Heart left ventricle (tissue), 16 donors: ENCODE data around the gene MED22. TPM values are rescaled to one million over a fixed set of nuclear protein-coding genes. Genes with fewer than 3 reads are reported as not detected.

Source experiments
- ATAC-seq, 4 donors: fragments of 200-7000 bp; cut with Tn5 transposase; one replicate each; pipeline ENCODE4 v1.9.1; 2020 to 2022; ENCODE audit warnings: moderate library complexity in 4 of 4, mild to moderate bottlenecking in 3 of 4, moderate number of reproducible peaks in 1 of 4
- DNase-seq, 5 donors: peaks; one replicate each; pipeline ENCODE4 v3.0.0-alpha.2; 2020
- H3K27ac ChIP-seq, 12 donors: fragments of 200-600 bp; sonication (generic) in 4 of 12; one replicate each; pipeline versions ENCODE4 v1.5.0 to v1.8.0; 2016 to 2022; ENCODE audit warnings: mild to moderate bottlenecking in 2 of 12
- H3K27me3 ChIP-seq, 9 donors: fragments of 200-600 bp; sonication (generic) in 2 of 9; one replicate each; pipeline versions ENCODE4 v1.5.1 to v1.8.0; 2016 to 2022; ENCODE audit warnings: mild to moderate bottlenecking in 3 of 9
- H3K36me3 ChIP-seq, 9 donors: fragments of 200-600 bp; sonication (generic) in 2 of 9; one replicate each; pipeline versions ENCODE4 v1.5.0 to v1.8.0; 2018 to 2022; ENCODE audit warnings: mild to moderate bottlenecking in 2 of 9
- H3K4me1 ChIP-seq, 12 donors: fragments of 200-600 bp; sonication (generic) in 4 of 12; one replicate each; pipeline versions ENCODE4 v1.5.0 to v1.8.0; 2016 to 2022; ENCODE audit warnings: mild to moderate bottlenecking in 3 of 12
- H3K4me3 ChIP-seq, 12 donors: fragments of 200-600 bp; sonication (generic) in 4 of 12; one replicate each; pipeline versions ENCODE4 v1.5.0 to v1.8.0; 2017 to 2022; ENCODE audit warnings: mild to moderate bottlenecking in 9 of 12, moderate library complexity in 4 of 12
- H3K9me3 ChIP-seq, 12 donors: fragments of 200-600 bp; sonication (generic) in 4 of 12; one replicate each; pipeline versions ENCODE4 v1.5.0 to v1.8.0; 2016 to 2022; ENCODE audit warnings: mild to moderate bottlenecking in 1 of 12
- POLR2A ChIP-seq, 2 donors: fragments of 450-650 bp; IDR thresholded peaks; one replicate each; pipeline ENCODE4 v1.6.1; 2017; ENCODE audit warnings: antibody characterized with exemption in 2 of 2, mild to moderate bottlenecking in 2 of 2, moderate library complexity in 2 of 2
- WGBS, 4 donors: extraction: QIAGEN DNeasy Blood & Tissue Kit in 2 of 4; methylation state at CpG; one replicate each; pipeline versions ENCODE4 v1.1.5 to v1.1.7; 2013 to 2018; 5-methylcytosine and 5-hydroxymethylcytosine counted together
- intact Hi-C, 10 donors: fragments of 100-400 bp; cut with DNase I; formaldehyde crosslinking; loops; one replicate each; pipeline versions ENCODE4 v1.11.1 to v1.14.2; 2022
- polyA plus RNA-seq, 2 donors: library from polyadenylated mRNA; stranded (reverse); fragments of 200-250 nt; gene quantifications; one replicate each; pipeline ENCODE4 v1.2.3, GENCODE V29; 2013
- total RNA-seq, 9 donors: library from RNA; depleted of rRNA in 2 of 9; stranded (reverse); fragments of >200 nt in 2 of 9; fragmentation: NEBNext Ultra II Directional in 3 of 9; extraction: Animal tissue kit (Norgen Biotek cat#: 25700) in 3 of 9; gene quantifications; one replicate each; pipeline versions ENCODE4 v1.1.0 to v1.2.4, GENCODE V29; 2016 to 2023
- TF ChIP-seq, protein P1 (sequence below), 12 donors: fragments of 200-600 bp; sonication (generic) in 4 of 12; IDR thresholded peaks; one replicate each; pipeline versions ENCODE4 v1.5.0 to v1.8.0; 2018 to 2022; ENCODE audit warnings: antibody characterized with exemption in 12 of 12, mild to moderate bottlenecking in 5 of 12
- donor health status: ischemic (EF 13 %, LVEDD 7.1; RV severe dilation, severe dysfunction).
- donor health status: healthy with polysubstance abuse.
- donor health status: DM: no; HTN: yes; CAD: no.
- donor health status: DM: no; HTN: no; CAD: no.
- donor health status: ischemic (EF 25% LVEDD 6.9; RV normal size, moderate dysfunction).
- donor health status: ischemic (EF 25% LVEDD 5.7; RV mildly dilated, moderate dysfunction).
- donor health status: healthy.
- donor health status: DM: yes; HTN: yes; CAD: no.
- donor health status: ischemic (EF 35%, LVEDD 5.7; RV mildly dilated, moderate dysfunction).
- donor health status: nonischemic (EF 11% LVEDD 7.7; RV severe dilation, severe dysfunction).
- donor health status: DM: yes; HTN: yes; CAD: no.
- donor health status: PGD.
- donor health status: ischemic (EF 29% LVEDD 5.4; RV normal size, mild dysfunction).
- donor health status: nonischemic (EF 23%, LVEDD 6.1; RV moderate dilation, normal function).

MED22 gene
- total and polyA plus RNA-seq, 11 donors = 12.3 to 33.8 (median 19.5) TPM

DNA sequence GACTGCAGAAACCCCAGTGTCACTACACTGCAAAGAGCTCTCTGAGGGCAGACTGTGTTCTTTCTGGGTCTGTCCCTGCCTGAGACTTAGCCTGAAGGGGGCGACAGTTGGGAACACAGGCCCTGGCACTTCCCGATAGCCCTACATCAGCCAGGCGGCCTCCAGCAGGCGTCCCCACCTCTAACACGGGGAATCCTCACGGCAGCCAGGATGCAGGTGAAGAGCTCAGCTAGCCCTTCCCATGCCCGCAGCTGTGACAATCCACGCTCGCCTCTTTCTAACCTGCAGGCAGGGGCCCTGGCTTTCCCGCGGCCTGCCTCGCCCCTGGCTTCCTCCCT is 5.9 kb downstream of the MED22 start:
- TF ChIP-seq, protein P1, sequence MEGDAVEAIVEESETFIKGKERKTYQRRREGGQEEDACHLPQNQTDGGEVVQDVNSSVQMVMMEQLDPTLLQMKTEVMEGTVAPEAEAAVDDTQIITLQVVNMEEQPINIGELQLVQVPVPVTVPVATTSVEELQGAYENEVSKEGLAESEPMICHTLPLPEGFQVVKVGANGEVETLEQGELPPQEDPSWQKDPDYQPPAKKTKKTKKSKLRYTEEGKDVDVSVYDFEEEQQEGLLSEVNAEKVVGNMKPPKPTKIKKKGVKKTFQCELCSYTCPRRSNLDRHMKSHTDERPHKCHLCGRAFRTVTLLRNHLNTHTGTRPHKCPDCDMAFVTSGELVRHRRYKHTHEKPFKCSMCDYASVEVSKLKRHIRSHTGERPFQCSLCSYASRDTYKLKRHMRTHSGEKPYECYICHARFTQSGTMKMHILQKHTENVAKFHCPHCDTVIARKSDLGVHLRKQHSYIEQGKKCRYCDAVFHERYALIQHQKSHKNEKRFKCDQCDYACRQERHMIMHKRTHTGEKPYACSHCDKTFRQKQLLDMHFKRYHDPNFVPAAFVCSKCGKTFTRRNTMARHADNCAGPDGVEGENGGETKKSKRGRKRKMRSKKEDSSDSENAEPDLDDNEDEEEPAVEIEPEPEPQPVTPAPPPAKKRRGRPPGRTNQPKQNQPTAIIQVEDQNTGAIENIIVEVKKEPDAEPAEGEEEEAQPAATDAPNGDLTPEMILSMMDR (IDR thresholded peaks at IDR 0.05) = no peak
- no peak for TF ChIP-seq POLR2A (IDR thresholded peaks at IDR 0.05)
- DNase-seq (no peak), ATAC-seq (no peak)
- peaks cover 0 to 74% (median 66%) of the 10 kb centered on the region in 9 donors for H3K36me3 ChIP-seq
- peak overlapping the region in 2 of 12 donors; percentile 2 to 49 for H3K4me3 ChIP-seq
- H3K9me3 ChIP-seq = no peaks in the 10 kb centered on the region
- intact Hi-C loops = loop anchor here in 1 of 10 donors (10.0 kb wide), 1 partner anchor 143 kb away; no protein-coding TSS in a partner anchor
- H3K27me3 ChIP-seq = no peaks in the 10 kb centered on the region
- peak overlapping the region in 1 of 12 donors; percentile 92 for H3K27ac ChIP-seq
- WGBS, 4 donors = 82 to 96% (median 89%) methylated on average over 8 to 12 of the region's 12 CpGs
- H3K4me1 ChIP-seq = peaks cover 0 to 49% (median 12%) of the 10 kb centered on the region in 12 donors

DNA sequence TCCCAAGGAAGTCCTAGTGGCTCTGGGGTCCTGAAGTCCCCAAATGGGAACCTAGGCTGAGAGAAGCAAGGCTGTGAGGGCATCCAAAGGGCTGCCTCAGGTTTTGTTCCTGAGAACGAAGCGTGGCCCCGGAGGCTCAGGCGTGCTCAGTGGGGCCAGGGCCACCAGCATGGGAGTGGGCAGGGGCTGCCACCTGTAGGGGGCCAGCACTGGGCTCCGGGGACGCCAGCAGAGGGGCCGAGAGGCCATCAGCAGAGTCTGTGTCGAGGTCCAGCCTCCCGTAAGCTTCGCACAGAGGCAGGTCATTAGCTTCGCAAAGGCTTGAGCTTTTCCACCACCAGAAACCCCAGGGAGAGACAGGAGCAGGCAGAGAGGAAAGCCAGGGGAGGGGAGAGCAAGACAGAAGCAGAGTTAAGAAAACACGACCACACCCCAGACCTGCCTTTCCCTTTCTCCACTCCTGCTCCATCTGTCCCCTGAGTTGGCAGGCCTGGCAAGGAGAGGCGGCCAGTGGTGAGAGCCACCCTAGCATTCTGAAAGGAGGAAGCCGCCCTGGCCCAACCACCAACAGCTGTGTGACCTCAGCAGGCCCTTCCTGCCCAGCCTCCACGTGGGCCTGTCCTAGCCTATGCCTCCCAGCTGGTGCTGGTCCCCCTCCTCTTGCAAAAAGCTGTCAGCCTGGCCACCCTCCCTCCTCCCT is 6.4 kb downstream of the MED22 start:
- DNase-seq (peak; percentile 63 to 83 (median 70)), ATAC-seq (peak in 3 of 4 donors; percentile 45 to 71 (median 71))
- Histone ChIP-seq H3K36me3 (peaks cover 0 to 74% (median 66%) of the 10 kb centered on the region in 9 donors), H3K27ac (peak overlapping the region in 4 of 12 donors; percentile 24 to 92 (median 34)), H3K9me3 (no peaks in the 10 kb centered on the region), H3K4me3 (peak overlapping the region in 3 of 12 donors; percentile 2 to 49 (median 8)), H3K4me1 (peaks cover 0 to 47% (median 11%) of the 10 kb centered on the region in 12 donors), H3K27me3 (no peaks in the 10 kb centered on the region)
- 79 to 94% (median 87%) methylated on average over 15 of the region's 15 CpGs for WGBS, 4 donors
- intact Hi-C loops = loop anchor here in 1 of 10 donors (10.0 kb wide), 1 partner anchor 143 kb away; no protein-coding TSS in a partner anchor
- TF ChIP-seq POLR2A (IDR thresholded peaks at IDR 0.05) = peak in 1 of 2 donors; percentile 29
- TF ChIP-seq, protein P1 (IDR thresholded peaks at IDR 0.05) = no peak

DNA sequence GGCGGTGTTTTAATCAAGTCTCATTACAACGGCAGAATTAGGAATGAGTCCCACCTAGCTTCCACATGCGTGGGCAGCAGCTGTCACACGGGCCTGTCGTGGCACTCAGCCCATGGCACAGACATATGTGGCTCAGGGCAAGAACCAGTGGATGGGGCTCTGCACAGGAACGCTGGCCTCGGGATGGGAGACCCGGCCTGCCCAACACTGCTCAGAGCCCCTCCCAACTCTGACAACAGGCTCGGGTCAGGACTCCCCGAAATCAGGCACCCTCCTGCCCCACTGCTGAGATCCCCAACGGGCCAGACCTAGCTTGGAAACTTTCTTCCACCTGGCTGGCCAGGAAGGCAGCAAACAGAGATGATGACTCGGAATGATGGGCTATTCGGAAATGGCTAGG is 7.0 kb downstream of the MED22 start:
- no peaks in the 10 kb centered on the region for H3K27me3 ChIP-seq
- H3K4me3 ChIP-seq = peak overlapping the region in 2 of 12 donors; percentile 8 to 49
- peak overlapping the region in 3 of 12 donors; percentile 24 to 92 (median 30) for H3K27ac ChIP-seq
- TF ChIP-seq, protein P1 (IDR thresholded peaks at IDR 0.05) = no peak
- no peak for TF ChIP-seq POLR2A (IDR thresholded peaks at IDR 0.05)
- H3K36me3 ChIP-seq = peaks cover 0 to 74% (median 64%) of the 10 kb centered on the region in 9 donors
- H3K4me1 ChIP-seq = peaks cover 0 to 47% (median 8%) of the 10 kb centered on the region in 12 donors
- intact Hi-C loops = loop anchor here in 1 of 10 donors (10.0 kb wide), 1 partner anchor 144 kb away; no protein-coding TSS in a partner anchor
- DNase-seq = no peak
- 82 to 89% (median 87%) methylated on average over 8 to 13 of the region's 13 CpGs for whole genome bisulfite sequencing, 4 donors
- ATAC-seq = no peak
- no peaks in the 10 kb centered on the region for H3K9me3 ChIP-seq

DNA sequence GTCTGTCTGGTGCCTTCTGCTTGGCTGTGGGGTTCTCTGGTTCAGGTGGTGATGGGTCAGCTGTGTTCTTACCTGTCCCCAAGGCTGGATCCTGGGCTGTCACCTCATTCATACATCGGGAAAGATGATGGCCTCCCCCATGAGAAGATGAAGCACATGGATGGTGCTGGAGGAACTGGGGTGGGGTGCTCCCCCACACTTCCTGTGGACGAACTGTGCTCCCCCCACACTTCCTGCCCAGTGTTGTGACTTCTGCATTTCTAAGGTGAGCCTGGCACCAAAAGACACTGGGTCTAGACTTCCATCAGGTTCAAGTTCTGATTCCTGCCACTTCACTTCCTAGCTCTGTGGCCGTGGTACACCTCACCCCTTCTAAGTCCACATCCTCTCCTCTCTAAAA is 7.7 kb downstream of the MED22 start:
- peaks cover 0 to 48% (median 9%) of the 10 kb centered on the region in 12 donors for H3K4me1 ChIP-seq
- ATAC-seq (no peak), DNase-seq (peak in 1 of 5 donors; percentile 28)
- TF ChIP-seq, protein P1 (IDR thresholded peaks at IDR 0.05) = no peak
- no peak for TF ChIP-seq POLR2A (IDR thresholded peaks at IDR 0.05)
- H3K27ac ChIP-seq = peak overlapping the region in 3 of 12 donors; percentile 22 to 92 (median 34)
- peaks cover 0 to 69% (median 58%) of the 10 kb centered on the region in 9 donors for H3K36me3 ChIP-seq
- 69 to 80% (median 70%) methylated on average over 3 of the region's 3 CpGs for WGBS, 4 donors
- H3K27me3 ChIP-seq = no peaks in the 10 kb centered on the region
- intact Hi-C loops = loop anchor here in 1 of 10 donors (10.0 kb wide), 1 partner anchor 145 kb away; no protein-coding TSS in a partner anchor
- H3K9me3 ChIP-seq = no peaks in the 10 kb centered on the region
- peak overlapping the region in 1 of 12 donors; percentile 49 for H3K4me3 ChIP-seq
